Sigmoid colon (tissue), 7 donors: ENCODE measurements around the gene CDT1. TPM values are rescaled to one million over a fixed set of nuclear protein-coding genes. Genes with fewer than 3 reads are reported as not detected.

Experiments used
- DNase-seq: peaks from one replicate; pipeline ENCODE4 v3.0.0-alpha.2; 2019
- H3K27ac ChIP-seq, 4 donors: fragments of 200-600 bp; sonication (generic); one replicate each; pipeline ENCODE4 v1.5.1; 2016 to 2019; ENCODE audit warnings: mild to moderate bottlenecking in 1 of 4
- H3K27me3 ChIP-seq, 3 donors: fragments of 200-600 bp; sonication (generic); one replicate each; pipeline ENCODE4 v1.5.1; 2019; ENCODE audit warnings: mild to moderate bottlenecking in 1 of 3
- H3K36me3 ChIP-seq, 4 donors: fragments of 200-600 bp; sonication (generic); one replicate each; pipeline ENCODE4 v1.5.1; 2016 to 2019
- H3K4me1 ChIP-seq, 4 donors: fragments of 200-600 bp; sonication (generic); one replicate each; pipeline ENCODE4 v1.5.1; 2017 to 2019
- H3K4me3 ChIP-seq, 4 donors: fragments of 200-600 bp; sonication (generic); one replicate each; pipeline ENCODE4 v1.5.1; 2017 to 2019; ENCODE audit warnings: mild to moderate bottlenecking in 2 of 4, moderate library complexity in 1 of 4
- H3K9me3 ChIP-seq, 4 donors: fragments of 200-600 bp in 3 of 4; sonication (generic) in 3 of 4; one replicate each; pipeline versions ENCODE4 v1.5.1 to v1.6.1; 2013 to 2019
- CTCF ChIP-seq, 4 experiments: fragments of 450-650 bp in 3 of 4; fragments of 200-600 bp in 1 of 4; IDR thresholded peaks; one replicate each; pipeline ENCODE4 v1.5.1; 2016 to 2019; ENCODE audit warnings: antibody characterized with exemption in 4 of 4, mild to moderate bottlenecking in 3 of 4, moderate library complexity in 2 of 4
- EP300 ChIP-seq, 4 donors: sonication (generic); formaldehyde crosslinking; IDR thresholded peaks; one replicate each; pipeline ENCODE4 v1.6.1; 2017; ENCODE audit warnings: antibody characterized with exemption in 4 of 4
- POLR2A ChIP-seq, 2 donors: fragments of 450-650 bp; IDR thresholded peaks; one replicate each; pipeline ENCODE4 v1.6.1; 2016; ENCODE audit warnings: antibody characterized with exemption in 2 of 2, mild to moderate bottlenecking in 2 of 2, moderate library complexity in 2 of 2
- POLR2AphosphoS5 ChIP-seq, 4 donors: sonication (generic); formaldehyde crosslinking; IDR thresholded peaks; one replicate each; pipeline ENCODE4 v1.6.1; 2017; ENCODE audit warnings: antibody characterized with exemption in 4 of 4
- WGBS, 2 donors: extraction: QIAGEN DNeasy Blood & Tissue Kit; methylation state at CpG; one replicate each; pipeline ENCODE4 v1.1.7; 2013; 5-methylcytosine and 5-hydroxymethylcytosine counted together
- intact Hi-C: fragments of 100-400 bp; cut with DNase I; formaldehyde crosslinking; loops from one replicate; pipeline ENCODE4 v1.15.1; 2023
- polyA plus RNA-seq, 3 donors: library from polyadenylated mRNA; stranded (reverse); fragments of 200-250 nt; gene quantifications; one replicate each; pipeline ENCODE4 v1.2.3, GENCODE V29; 2013
- total RNA-seq, 4 donors: library from RNA; depleted of rRNA; stranded (reverse); fragments of >200 nt; gene quantifications; one replicate each; pipeline ENCODE4 v1.1.0, GENCODE V29; 2016
- donor health status: healthy with polysubstance abuse.
- donor health status: Bipolar disorder and iron deficiency.
- donor health status: healthy.

Gene CDT1
- total and polyA plus RNA-seq, 7 donors, result 0.71 to 17.4 (median 3.3) TPM; not detected in 1

DNA sequence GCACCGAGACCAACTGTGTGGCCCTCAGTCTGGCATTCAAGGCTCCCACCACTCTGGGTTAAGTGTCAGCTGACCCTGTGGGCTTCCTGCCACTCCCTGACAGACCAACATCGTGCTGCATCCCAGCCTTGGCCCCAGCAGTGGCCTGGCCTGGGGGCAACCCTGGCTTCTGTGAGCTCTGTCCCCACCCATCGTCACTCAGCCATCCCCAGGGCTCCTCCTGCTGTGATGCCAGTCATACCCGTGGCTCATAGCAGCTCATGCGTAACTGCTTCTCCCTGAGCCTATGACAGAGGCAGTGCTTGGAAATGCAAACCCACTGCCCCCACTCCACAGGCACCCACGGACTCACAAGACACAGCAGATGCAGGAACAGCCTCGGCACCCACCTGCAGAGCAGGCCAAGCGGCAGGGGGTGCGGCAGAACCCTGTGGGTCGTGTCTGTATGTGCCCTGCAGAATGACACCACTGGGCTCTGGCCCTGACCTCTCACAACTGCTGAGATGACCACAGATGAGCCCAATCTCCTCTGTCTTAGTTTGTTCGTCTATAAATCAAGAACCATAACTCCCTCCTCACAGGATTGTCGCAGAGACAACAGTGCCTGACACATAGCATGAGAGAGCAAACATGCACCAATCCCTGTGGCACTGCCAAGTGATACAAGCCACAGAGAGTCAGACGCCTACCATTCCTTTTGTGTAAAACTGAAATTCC is 45.2 kb upstream of the CDT1 start:
- H3K4me3 ChIP-seq, result no peak overlapping the region
- no peaks in the 10 kb centered on the region for H3K36me3 ChIP-seq
- no peaks in the 10 kb centered on the region for H3K9me3 ChIP-seq
- intact Hi-C loops, result no loop called here
- no peak for DNase-seq
- 83 to 88% methylated on average over 13 of the region's 13 CpGs for WGBS, 2 donors
- peaks cover 0 to 95% (median 90%) of the 10 kb centered on the region in 4 donors for H3K4me1 ChIP-seq
- H3K27ac ChIP-seq, result peak overlapping the region; percentile 91 to 100 (median 96)
- no peaks in the 10 kb centered on the region for H3K27me3 ChIP-seq
- no peak for TF ChIP-seq CTCF (IDR thresholded peaks at IDR 0.05)
- TF ChIP-seq POLR2AphosphoS5 (IDR thresholded peaks at IDR 0.05), result peak in 2 of 4 donors; percentile 4 to 8

- intact Hi-C loops, result loop anchor here (1.0 kb wide), 1 partner anchor 26 kb away; the partner anchor contains the start of gene PIEZO1
- H3K27ac ChIP-seq, result peak overlapping the region; percentile 91 to 100 (median 96)
- H3K36me3 ChIP-seq, result no peaks in the 10 kb centered on the region
- DNase-seq, result no peak
- H3K27me3 ChIP-seq, result no peaks in the 10 kb centered on the region
- peak overlapping the region in 2 of 4 donors; percentile 40 to 41 for H3K4me3 ChIP-seq
- no peaks in the 10 kb centered on the region for H3K9me3 ChIP-seq
- TF ChIP-seq POLR2A (IDR thresholded peaks at IDR 0.05) (no peak), POLR2AphosphoS5 (IDR thresholded peaks at IDR 0.05) (no peak), CTCF (IDR thresholded peaks at IDR 0.05) (no peak), EP300 (IDR thresholded peaks at IDR 0.05) (no peak)
- H3K4me1 ChIP-seq, result peaks cover 0 to 95% (median 90%) of the 10 kb centered on the region in 4 donors
- WGBS, 2 donors, result 71 to 79% methylated on average over 6 of the region's 6 CpGs
Observed at GRCh38 chr16:88758944-88759244, 44.7 kb upstream of the CDT1 start.

DNA sequence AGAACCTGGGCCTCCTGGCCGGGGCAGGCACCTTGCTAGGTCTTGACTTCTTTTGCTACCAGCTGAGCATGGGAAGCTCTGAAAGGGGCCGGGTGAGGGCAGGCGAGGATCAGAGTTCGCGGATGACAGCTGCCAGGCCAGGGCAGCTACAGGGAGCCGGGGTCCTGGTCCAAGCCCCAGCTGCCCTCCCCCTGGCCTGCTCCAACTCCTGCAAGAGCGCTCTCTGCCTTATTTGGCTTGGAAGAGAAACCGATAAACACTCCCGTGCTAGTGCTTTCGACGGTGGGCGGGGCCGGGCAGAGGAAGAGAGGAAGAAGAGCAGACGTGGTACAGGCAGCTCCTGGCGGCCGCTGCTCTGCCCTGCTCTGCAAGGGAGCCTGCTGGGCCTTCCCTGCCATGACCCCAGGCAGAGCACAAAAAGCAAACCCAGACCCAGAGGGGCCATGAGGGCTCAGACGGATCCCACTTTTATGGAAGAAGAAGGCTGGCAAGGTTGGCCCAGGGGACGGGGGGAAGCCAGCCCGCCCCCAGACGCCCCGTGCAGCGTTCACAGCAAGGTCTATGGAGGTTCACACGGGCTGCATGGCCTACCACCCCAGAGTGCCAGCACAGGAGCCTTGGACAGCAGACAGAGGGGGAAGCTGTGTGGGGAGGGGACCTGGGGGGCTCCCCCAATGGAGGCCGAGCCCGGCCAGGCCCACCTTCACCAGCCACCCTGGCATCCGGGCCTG is 44.2 kb upstream of the CDT1 start:
- Histone ChIP-seq H3K9me3 (no peaks in the 10 kb centered on the region), H3K27me3 (no peaks in the 10 kb centered on the region), H3K4me1 (peaks cover 0 to 93% (median 88%) of the 10 kb centered on the region in 4 donors), H3K27ac (peak overlapping the region; percentile 91 to 100 (median 96)), H3K4me3 (peak overlapping the region in 3 of 4 donors; percentile 32 to 41 (median 40)), H3K36me3 (no peaks in the 10 kb centered on the region)
- peak; percentile 96 for DNase-seq
- intact Hi-C loops, result loop anchor here (1.0 kb wide), 1 partner anchor 26 kb away; the partner anchor contains the start of gene PIEZO1
- TF ChIP-seq CTCF (IDR thresholded peaks at IDR 0.05), result peak in 2 of 4 experiments; percentile 33 to 43
- peak; percentile 86 to 88 for TF ChIP-seq POLR2A (IDR thresholded peaks at IDR 0.05)
- peak in 2 of 4 donors; percentile 39 to 74 for TF ChIP-seq EP300 (IDR thresholded peaks at IDR 0.05)
- TF ChIP-seq POLR2AphosphoS5 (IDR thresholded peaks at IDR 0.05), result peak; percentile 91 to 96 (median 94)
- WGBS, 2 donors, result 33 to 61% methylated on average over 26 of the region's 26 CpGs

GRCh38 chr16:88759976-88760350 is 43.6 kb upstream of the CDT1 start:
- H3K4me3 ChIP-seq, result peak overlapping the region in 3 of 4 donors; percentile 32 to 41 (median 40)
- intact Hi-C loops, result loop anchor here (1.0 kb wide), 1 partner anchor 25 kb away; the partner anchor contains the start of gene PIEZO1

More at GRCh38 chr16:88759976-88760350, 43.6 kb upstream of the CDT1 start:
- H3K27me3 ChIP-seq, result no peaks in the 10 kb centered on the region
- no peaks in the 10 kb centered on the region for H3K36me3 ChIP-seq
- peaks cover 0 to 91% (median 87%) of the 10 kb centered on the region in 4 donors for H3K4me1 ChIP-seq
- H3K9me3 ChIP-seq, result no peaks in the 10 kb centered on the region
- 87 to 92% methylated on average over 22 of the region's 22 CpGs for WGBS, 2 donors
- DNase-seq, result no peak
- peak overlapping the region; percentile 91 to 100 (median 96) for H3K27ac ChIP-seq
- TF ChIP-seq EP300 (IDR thresholded peaks at IDR 0.05) (no peak), CTCF (IDR thresholded peaks at IDR 0.05) (no peak), POLR2A (IDR thresholded peaks at IDR 0.05) (no peak), POLR2AphosphoS5 (IDR thresholded peaks at IDR 0.05) (no peak)
